Cardiac muscle cell (in vitro differentiated cells and primary cell): ENCODE results near the gene AATF. TPM values are rescaled to one million over a fixed set of nuclear protein-coding genes. Genes with fewer than 3 reads are reported as not detected.

Experiments
- DNase-seq, 2 donors: peaks; one replicate each; pipeline versions ENCODE4 v3.0.0 to v3.0.0-alpha.2; 2010 to 2017; ENCODE audit warnings: low read depth in 1 of 2, low spot score in 1 of 2
- H3K27ac ChIP-seq: fragments of 200-600 bp; sonication (generic); 2 replicates; pipeline ENCODE4 v1.5.1; 2016
- H3K27me3 ChIP-seq: fragments of 200-600 bp; sonication (generic); 2 replicates; pipeline ENCODE4 v1.6.0; 2016; ENCODE audit warnings: control low read depth
- H3K36me3 ChIP-seq: fragments of 200-600 bp; sonication (generic); 2 replicates; pipeline ENCODE4 v1.5.1; 2016; ENCODE audit warnings: control low read depth
- H3K4me1 ChIP-seq: fragments of 200-600 bp; sonication (generic); 2 replicates; pipeline ENCODE4 v1.8.1; 2017; ENCODE audit warnings: low read depth, mild to moderate bottlenecking, mixed run types
- H3K4me3 ChIP-seq: fragments of 200-600 bp; sonication (generic); 2 replicates; pipeline ENCODE4 v1.5.1; 2016; ENCODE audit warnings: mild to moderate bottlenecking
- H3K9me3 ChIP-seq: fragments of 200-600 bp; sonication (generic); 2 replicates; pipeline ENCODE4 v1.5.1; 2017; ENCODE audit warnings: low read depth, mild to moderate bottlenecking, control low read depth
- polyA plus RNA-seq: library from polyadenylated mRNA; unstranded; fragments of >200 nt; fragmentation: Nextera tagmentation; extraction: Ambion mirVana; gene quantifications from 2 replicates; pipeline ENCODE4 v1.2.1, GENCODE V29; 2016
- total RNA-seq: library from RNA; depleted of rRNA; stranded (reverse); fragments of >200 nt; gene quantifications from 2 replicates; pipeline ENCODE4 v1.2.3, GENCODE V29; 2016
- TF ChIP-seq, protein P1 (sequence below): IDR thresholded peaks from 2 replicates; pipeline ENCODE4 v1.5.1; 2012; ENCODE audit warnings: low read depth, mild to moderate bottlenecking, low read length

The AATF gene
- total and polyA plus RNA-seq, 2 experiments from 2014 or later: 43.3 to 50.2 TPM

DNA sequence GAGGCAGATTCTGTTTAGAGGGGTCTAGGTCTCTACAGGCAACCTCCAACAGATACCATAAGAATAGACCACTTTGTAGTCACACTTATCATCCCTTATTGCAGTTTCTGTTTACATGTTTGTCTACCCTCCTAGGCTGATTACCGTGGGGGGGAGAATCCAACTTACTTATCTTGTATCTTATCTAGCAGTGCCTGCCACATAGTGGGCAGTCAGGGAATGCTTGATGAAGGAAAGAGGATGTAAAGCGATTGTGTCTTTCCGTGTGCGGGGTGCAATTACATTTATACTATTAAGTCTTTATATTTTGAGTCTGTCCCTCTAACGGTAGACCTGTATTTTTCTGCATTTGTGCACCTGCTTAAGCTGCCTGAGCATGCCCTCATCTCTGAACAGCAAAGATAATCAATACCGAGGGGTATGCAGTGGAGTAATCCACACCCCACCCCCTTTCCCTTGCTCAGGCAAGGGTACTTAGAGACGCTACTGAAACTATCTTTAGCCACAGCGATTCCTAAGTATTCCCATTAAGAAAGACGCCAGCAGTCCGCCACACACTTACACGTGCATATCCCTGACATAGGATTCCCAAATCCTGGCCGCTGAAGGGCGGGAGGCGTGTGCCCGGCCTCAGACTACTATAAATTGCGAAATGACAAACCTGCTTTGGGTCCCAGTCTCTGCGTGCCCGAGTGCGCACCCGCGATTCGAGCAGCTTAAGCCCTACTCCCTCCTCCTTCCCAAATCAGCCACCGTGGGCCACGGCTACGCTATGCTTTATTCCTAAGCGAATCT lies 635 bp upstream of the AATF start:
- peak overlapping the region; percentile 64 for H3K4me3 ChIP-seq
- peaks cover 45% of the 10 kb centered on the region for H3K27me3 ChIP-seq
- H3K9me3 ChIP-seq: no peaks in the 10 kb centered on the region
- peaks cover 5% of the 10 kb centered on the region for H3K36me3 ChIP-seq
- TF ChIP-seq, protein P1, sequence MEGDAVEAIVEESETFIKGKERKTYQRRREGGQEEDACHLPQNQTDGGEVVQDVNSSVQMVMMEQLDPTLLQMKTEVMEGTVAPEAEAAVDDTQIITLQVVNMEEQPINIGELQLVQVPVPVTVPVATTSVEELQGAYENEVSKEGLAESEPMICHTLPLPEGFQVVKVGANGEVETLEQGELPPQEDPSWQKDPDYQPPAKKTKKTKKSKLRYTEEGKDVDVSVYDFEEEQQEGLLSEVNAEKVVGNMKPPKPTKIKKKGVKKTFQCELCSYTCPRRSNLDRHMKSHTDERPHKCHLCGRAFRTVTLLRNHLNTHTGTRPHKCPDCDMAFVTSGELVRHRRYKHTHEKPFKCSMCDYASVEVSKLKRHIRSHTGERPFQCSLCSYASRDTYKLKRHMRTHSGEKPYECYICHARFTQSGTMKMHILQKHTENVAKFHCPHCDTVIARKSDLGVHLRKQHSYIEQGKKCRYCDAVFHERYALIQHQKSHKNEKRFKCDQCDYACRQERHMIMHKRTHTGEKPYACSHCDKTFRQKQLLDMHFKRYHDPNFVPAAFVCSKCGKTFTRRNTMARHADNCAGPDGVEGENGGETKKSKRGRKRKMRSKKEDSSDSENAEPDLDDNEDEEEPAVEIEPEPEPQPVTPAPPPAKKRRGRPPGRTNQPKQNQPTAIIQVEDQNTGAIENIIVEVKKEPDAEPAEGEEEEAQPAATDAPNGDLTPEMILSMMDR: no peak
- H3K27ac ChIP-seq: peak overlapping the region; percentile 92
- no peak for DNase-seq
- peaks cover 9% of the 10 kb centered on the region for H3K4me1 ChIP-seq

DNA sequence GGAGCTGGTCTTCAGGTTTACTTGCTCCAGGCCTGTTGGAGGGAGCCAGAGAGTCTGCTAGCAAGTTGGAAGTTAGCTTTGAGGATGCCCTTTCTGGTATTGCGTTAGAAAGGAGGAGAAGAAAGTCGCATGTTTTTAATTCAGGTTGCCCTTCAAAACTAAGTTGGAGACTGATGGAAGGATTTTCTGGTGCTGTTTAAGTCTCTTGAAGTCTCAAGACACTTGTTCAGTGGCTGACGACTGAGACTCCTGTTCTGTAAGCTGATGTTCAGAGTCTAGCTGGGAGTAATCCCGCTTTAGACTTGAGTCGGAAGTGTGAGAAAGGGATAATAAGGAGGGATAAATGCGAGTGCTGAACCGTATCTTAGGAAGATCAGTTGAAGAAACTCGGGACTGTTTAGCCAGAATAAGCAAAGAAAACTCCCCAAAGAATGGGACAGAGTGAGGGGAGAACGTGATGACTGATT lies 740 bp downstream of the AATF start:
- DNase-seq: no peak
- H3K27ac ChIP-seq: peak overlapping the region; percentile 92

DNA sequence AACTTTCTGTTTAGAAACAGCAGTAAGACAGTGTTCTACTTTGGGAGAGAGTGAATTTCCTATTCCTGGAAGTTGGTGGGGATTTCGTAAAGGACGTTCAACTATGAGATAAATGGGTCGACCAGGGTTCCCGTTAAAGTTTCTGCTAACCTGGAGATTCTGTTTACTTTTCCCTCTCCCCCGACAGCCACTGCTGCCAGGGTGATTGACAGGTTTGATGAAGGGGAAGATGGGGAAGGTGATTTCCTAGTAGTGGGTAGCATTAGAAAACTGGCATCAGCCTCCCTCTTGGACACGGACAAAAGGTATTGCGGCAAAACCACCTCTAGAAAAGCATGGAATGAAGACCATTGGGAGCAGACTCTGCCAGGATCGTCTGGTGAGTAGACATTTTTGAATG lies 1.3 kb downstream of the AATF start:
- H3K9me3 ChIP-seq: no peaks in the 10 kb centered on the region
- TF ChIP-seq, protein P1: no peak
- H3K27ac ChIP-seq: no peak overlapping the region
- H3K4me3 ChIP-seq: peak overlapping the region; percentile 64
- H3K27me3 ChIP-seq: peaks cover 26% of the 10 kb centered on the region
- DNase-seq: no peak
- peaks cover 21% of the 10 kb centered on the region for H3K36me3 ChIP-seq
- peaks cover 9% of the 10 kb centered on the region for H3K4me1 ChIP-seq

More for the DNA sequence above, 740 bp downstream of the AATF start:
- peaks cover 9% of the 10 kb centered on the region for H3K4me1 ChIP-seq
- no peaks in the 10 kb centered on the region for H3K9me3 ChIP-seq
- H3K27me3 ChIP-seq: peaks cover 32% of the 10 kb centered on the region
- TF ChIP-seq, protein P1: no peak
- H3K4me3 ChIP-seq: peak overlapping the region; percentile 64
- H3K36me3 ChIP-seq: peaks cover 16% of the 10 kb centered on the region

DNA sequence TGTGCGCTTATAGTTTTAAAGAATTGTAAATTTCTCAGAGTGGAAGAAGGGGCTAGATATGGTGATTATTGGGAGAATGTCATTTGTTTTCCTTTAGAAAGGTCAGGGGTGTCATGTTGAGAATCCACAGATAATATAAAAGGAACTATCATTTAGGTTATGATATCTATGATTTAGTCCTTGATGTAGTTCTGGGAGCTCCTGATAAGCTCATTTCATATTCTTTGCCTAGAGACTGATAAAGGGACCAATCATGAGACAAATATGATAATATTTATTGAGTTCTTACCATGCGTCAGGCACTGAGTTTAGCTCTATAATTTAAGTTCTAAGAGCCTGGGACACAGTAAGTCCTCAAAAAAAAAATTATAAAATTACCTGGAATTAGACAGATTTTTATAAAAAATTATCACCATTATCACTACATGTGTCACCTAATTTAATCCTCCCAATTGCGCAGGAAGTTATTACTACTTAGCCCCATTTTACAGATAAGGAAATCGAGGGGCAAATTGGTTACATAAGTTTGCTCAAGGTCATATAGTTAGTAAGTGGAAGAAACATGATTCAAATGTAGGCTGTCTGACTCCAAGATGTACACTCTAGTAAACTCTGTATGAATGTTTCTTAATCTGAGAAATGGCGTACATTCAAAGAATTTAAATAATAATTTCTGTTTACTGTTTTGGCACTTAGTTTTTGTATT lies 2.5 kb downstream of the AATF start:
- TF ChIP-seq, protein P1: no peak
- Histone ChIP-seq H3K4me3 (no peak overlapping the region), H3K27me3 (peaks cover 14% of the 10 kb centered on the region), H3K27ac (no peak overlapping the region), H3K9me3 (no peaks in the 10 kb centered on the region), H3K36me3 (peaks cover 21% of the 10 kb centered on the region), H3K4me1 (peaks cover 9% of the 10 kb centered on the region)
- DNase-seq: no peak

DNA sequence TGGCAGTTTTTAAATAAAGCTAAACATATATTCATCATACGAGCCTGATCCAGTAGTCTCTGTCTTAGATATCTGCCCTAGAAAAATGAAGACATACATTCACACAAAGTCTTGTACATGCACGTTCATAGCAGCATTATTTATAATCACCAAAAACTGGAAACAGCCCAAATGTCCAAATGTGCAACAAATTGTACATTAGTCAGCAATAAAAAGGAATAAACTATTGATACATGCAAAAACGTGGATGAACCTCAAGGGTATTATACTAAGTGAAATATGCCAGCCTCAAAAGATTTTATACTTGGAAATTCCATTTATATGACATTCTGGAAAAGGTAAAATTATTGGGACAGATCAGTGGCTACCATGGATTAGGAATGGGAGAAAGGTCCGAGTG lies 22.8 kb downstream of the AATF start:
- no peak overlapping the region for H3K27ac ChIP-seq
- TF ChIP-seq, protein P1: no peak

More for the DNA sequence above, 22.8 kb downstream of the AATF start:
- Histone ChIP-seq H3K27me3 (no peaks in the 10 kb centered on the region), H3K4me3 (no peak overlapping the region), H3K4me1 (peaks cover 3% of the 10 kb centered on the region), H3K36me3 (peaks cover 6% of the 10 kb centered on the region), H3K9me3 (no peaks in the 10 kb centered on the region)
- DNase-seq: no peak
